Peyer's patch (tissue), 4 donors: ENCODE measurements around the gene TMEM190. TPM values are rescaled to one million over a fixed set of nuclear protein-coding genes. Genes with fewer than 3 reads are reported as not detected.
"Not testable (repeated sequence)": the region's sequence is repeated elsewhere in the genome, so short reads cannot be mapped to it uniquely, and the experiment has no call there.

Experiments used
- DNase-seq, 3 donors: peaks; one replicate each; pipeline ENCODE4 v3.0.0-alpha.2; 2017 to 2019
- H3K27ac ChIP-seq, 4 donors: fragments of 200-600 bp; sonication (generic); one replicate each; pipeline ENCODE4 v1.5.1; 2016 to 2019
- H3K27me3 ChIP-seq, 2 donors: fragments of 200-600 bp; sonication (generic); one replicate each; pipeline ENCODE4 v1.5.1; 2019
- H3K36me3 ChIP-seq, 3 donors: fragments of 200-600 bp; sonication (generic); one replicate each; pipeline ENCODE4 v1.5.1; 2016 to 2019
- H3K4me1 ChIP-seq, 4 donors: fragments of 200-600 bp; sonication (generic); one replicate each; pipeline ENCODE4 v1.5.1; 2016 to 2019
- H3K4me3 ChIP-seq, 4 donors: fragments of 200-600 bp; sonication (generic); 1 replicate in 3 of 4; 2 replicates in 1 of 4; pipeline ENCODE4 v1.5.1; 2016 to 2019; ENCODE audit warnings: mild to moderate bottlenecking in 1 of 4
- H3K9me3 ChIP-seq, 4 donors: fragments of 200-600 bp; sonication (generic); one replicate each; pipeline ENCODE4 v1.5.1; 2016 to 2019; ENCODE audit warnings: mild to moderate bottlenecking in 1 of 4
- CTCF ChIP-seq, 6 experiments: fragments of 450-650 bp in 4 of 6; fragments of 200-600 bp in 2 of 6; sonication (generic) in 1 of 6; IDR thresholded peaks; one replicate each; pipeline ENCODE4 v1.5.1; 2017 to 2019; ENCODE audit warnings: antibody characterized with exemption in 6 of 6, mild to moderate bottlenecking in 3 of 6, moderate library complexity in 1 of 6
- POLR2A ChIP-seq, 2 donors: fragments of 450-650 bp; IDR thresholded peaks; one replicate each; pipeline ENCODE4 v1.5.1; 2017; ENCODE audit warnings: antibody characterized with exemption in 2 of 2, mild to moderate bottlenecking in 2 of 2, moderate library complexity in 2 of 2
- total RNA-seq, 4 donors: library from RNA; depleted of rRNA; stranded (reverse); fragments of >200 nt; gene quantifications; one replicate each; pipeline ENCODE4 v1.1.0, GENCODE V29; 2016

TMEM190 gene
- total RNA-seq, 4 donors from 2014 or later, result not detected

GRCh38 chr19:55405638-55406037, 29.0 kb downstream of the TMEM190 start:
- H3K9me3 ChIP-seq, result no peaks in the 10 kb centered on the region
- no peaks in the 10 kb centered on the region for H3K27me3 ChIP-seq
- no peak overlapping the region for H3K4me3 ChIP-seq
- no peak overlapping the region for H3K27ac ChIP-seq
- DNase-seq, result no peak
- peaks cover 0 to 50% (median 0%) of the 10 kb centered on the region in 3 donors for H3K36me3 ChIP-seq
- peaks cover 6 to 18% (median 9%) of the 10 kb centered on the region in 4 donors for H3K4me1 ChIP-seq
- TF ChIP-seq CTCF (IDR thresholded peaks at IDR 0.05) (no peak), POLR2A (IDR thresholded peaks at IDR 0.05) (no peak)

- H3K36me3 ChIP-seq, result peaks cover 0 to 44% (median 0%) of the 10 kb centered on the region in 3 donors
- TF ChIP-seq POLR2A (IDR thresholded peaks at IDR 0.05) (no peak), CTCF (IDR thresholded peaks at IDR 0.05) (no peak)
- no peak overlapping the region for H3K27ac ChIP-seq
- H3K4me3 ChIP-seq, result peak overlapping the region in 2 of 4 donors; percentile 91 to 93
- H3K4me1 ChIP-seq, result peaks cover 6 to 18% (median 9%) of the 10 kb centered on the region in 4 donors
- DNase-seq, result no peak
- H3K27me3 ChIP-seq, result no peaks in the 10 kb centered on the region
- no peaks in the 10 kb centered on the region for H3K9me3 ChIP-seq
Measured at GRCh38 chr19:55406091-55406825, 29.6 kb downstream of the TMEM190 start.

GRCh38 chr19:55406826-55407549, 30.4 kb downstream of the TMEM190 start:
- TF ChIP-seq CTCF (IDR thresholded peaks at IDR 0.05), result no peak
- TF ChIP-seq POLR2A (IDR thresholded peaks at IDR 0.05), result no peak
- no peaks in the 10 kb centered on the region for H3K9me3 ChIP-seq
- H3K36me3 ChIP-seq, result peaks cover 0 to 36% (median 0%) of the 10 kb centered on the region in 3 donors
- peak in 2 of 3 donors; percentile 67 to 70 for DNase-seq
- peaks cover 6 to 18% (median 9%) of the 10 kb centered on the region in 4 donors for H3K4me1 ChIP-seq
- H3K4me3 ChIP-seq, result peak overlapping the region; percentile 81 to 93 (median 90)
- H3K27ac ChIP-seq, result peak overlapping the region; percentile 90 to 96 (median 95)
- no peaks in the 10 kb centered on the region for H3K27me3 ChIP-seq

- Histone ChIP-seq H3K4me3 (peak within 1 kb of the TSS; percentile 81 to 93 (median 90)), H3K36me3 (peaks cover 0 to 32% (median 0%) of the 10 kb centered on the region in 3 donors), H3K27ac (peak within 1 kb of the TSS; percentile 90 to 96 (median 95)), H3K4me1 (peaks cover 6 to 18% (median 9%) of the 10 kb centered on the region in 4 donors)
- peak in 2 of 6 experiments; percentile 3 to 7 for TF ChIP-seq CTCF (IDR thresholded peaks at IDR 0.05)
- peak in 1 of 2 donors; percentile 93 for TF ChIP-seq POLR2A (IDR thresholded peaks at IDR 0.05)
- H3K9me3 ChIP-seq, H3K27me3 ChIP-seq, DNase-seq: not testable (repeated sequence)
Measured at GRCh38 chr19:55407550-55407799, 30.8 kb downstream of the TMEM190 start, which contains the start of gene UBE2S. Gene UBE2S, minus strand, starts transcription at chr19:55407788. Its CDS starts 199 bp downstream, at chr19:55407589.

- DNase-seq, result peak; percentile 97 to 99 (median 98)
- Histone ChIP-seq H3K9me3 (no peaks in the 10 kb centered on the region), H3K36me3 (peaks cover 0 to 27% (median 0%) of the 10 kb centered on the region in 3 donors), H3K27me3 (no peaks in the 10 kb centered on the region), H3K27ac (peak overlapping the region; percentile 90 to 96 (median 95)), H3K4me3 (peak overlapping the region; percentile 81 to 93 (median 90)), H3K4me1 (peaks cover 6 to 18% (median 9%) of the 10 kb centered on the region in 4 donors)
- TF ChIP-seq CTCF (IDR thresholded peaks at IDR 0.05), result peak in 1 of 6 experiments; percentile 0
- TF ChIP-seq POLR2A (IDR thresholded peaks at IDR 0.05), result peak in 1 of 2 donors; percentile 93
Measured at GRCh38 chr19:55407800-55408532, 31.3 kb downstream of the TMEM190 start.
